GM23338 (cell line): ENCODE data around the gene AVPR2. TPM values are rescaled to one million over a fixed set of nuclear protein-coding genes. Genes with fewer than 3 reads are reported as not detected.

Source experiments
- ATAC-seq: fragments of 200-7000 bp; cut with Tn5 transposase; 3 replicates; pipeline ENCODE4 v1.9.1; 2020
- DNase-seq: peaks from one replicate; pipeline ENCODE4 v3.0.0-alpha.2; 2015; ENCODE audit warnings: low spot score
- H2AFZ ChIP-seq: fragments of 200-600 bp; sonication (generic); 2 replicates; pipeline ENCODE4 v1.8.0; 2016; ENCODE audit warnings: antibody characterized with exemption, mild to moderate bottlenecking, moderate library complexity
- H3F3A ChIP-seq: fragments of 200-600 bp; sonication (generic); replicated peaks from 2 replicates; pipeline ENCODE4 v1.8.0; 2017; ENCODE audit warnings: antibody characterized with exemption, mixed run types, low read depth
- H3K27ac ChIP-seq: fragments of 200-600 bp; sonication (generic); 2 replicates; pipeline ENCODE4 v1.6.1; 2016; ENCODE audit warnings: low read depth
- H3K27me3 ChIP-seq: fragments of 200-600 bp; sonication (generic); 2 replicates; pipeline ENCODE4 v1.8.0; 2016; ENCODE audit warnings: mild to moderate bottlenecking, mixed run types, moderate library complexity; ENCODE audit not compliant: insufficient read depth
- H3K36me3 ChIP-seq: fragments of 200-600 bp; sonication (generic); 2 replicates; pipeline ENCODE4 v1.8.0; 2016; ENCODE audit warnings: mild to moderate bottlenecking; ENCODE audit not compliant: insufficient read depth
- H3K4me1 ChIP-seq: fragments of 200-600 bp; sonication (generic); 2 replicates; pipeline ENCODE4 v1.8.0; 2016; ENCODE audit warnings: mild to moderate bottlenecking, moderate library complexity; ENCODE audit not compliant: insufficient read depth
- H3K4me2 ChIP-seq: fragments of 200-600 bp; sonication (generic); 2 replicates; pipeline ENCODE4 v1.7.1; 2017; ENCODE audit warnings: mixed run types
- H3K4me3 ChIP-seq: fragments of 200-600 bp; sonication (generic); 2 replicates; pipeline ENCODE4 v1.6.1; 2016; ENCODE audit warnings: mixed run types
- H3K79me2 ChIP-seq: fragments of 200-600 bp; sonication (generic); replicated peaks from 2 replicates; pipeline ENCODE4 v1.8.0; 2017; ENCODE audit warnings: mild to moderate bottlenecking; ENCODE audit not compliant: insufficient read depth
- H3K9me2 ChIP-seq: fragments of 200-600 bp; sonication (generic); 2 replicates; pipeline ENCODE4 v1.8.0; 2017; ENCODE audit not compliant: insufficient read depth
- H4K20me1 ChIP-seq: fragments of 200-600 bp; sonication (generic); replicated peaks from 2 replicates; pipeline ENCODE4 v1.8.0; 2017; ENCODE audit warnings: mild to moderate bottlenecking; ENCODE audit not compliant: insufficient read depth
- H3K27ac Mint-ChIP-seq: 2 replicates; pipeline ENCODE4 v1.8.0; 2020; ENCODE audit warnings: inconsistent platforms, mild to moderate bottlenecking, moderate library complexity, mixed read lengths
- H3K27me3 Mint-ChIP-seq: 3 replicates; pipeline ENCODE4 v1.8.0; 2022; ENCODE audit warnings: low read depth, mild to moderate bottlenecking, moderate library complexity, mixed read lengths, inconsistent platforms; ENCODE audit not compliant: insufficient read depth, poor library complexity
- H3K36me3 Mint-ChIP-seq: 3 replicates; pipeline ENCODE4 v1.8.0; 2021; ENCODE audit warnings: low read depth, mild to moderate bottlenecking, inconsistent platforms, moderate library complexity, mixed read lengths
- H3K4me1 Mint-ChIP-seq: 3 replicates; pipeline ENCODE4 v1.8.0; 2020; ENCODE audit warnings: mild to moderate bottlenecking, inconsistent platforms, mixed read lengths
- H3K4me3 Mint-ChIP-seq: 3 replicates; pipeline ENCODE4 v1.8.0; 2021; ENCODE audit warnings: moderate library complexity, mild to moderate bottlenecking, inconsistent platforms, mixed read lengths
- H3K9me3 Mint-ChIP-seq: 3 replicates; pipeline ENCODE4 v1.8.0; 2020; ENCODE audit warnings: moderate library complexity, mild to moderate bottlenecking, inconsistent platforms, mixed read lengths
- ETS1 ChIP-seq: IDR thresholded peaks from 2 replicates; pipeline ENCODE4 v1.6.1; 2016; ENCODE audit warnings: antibody characterized with exemption
- EZH2 ChIP-seq: fragments of 200-600 bp; sonication (generic); IDR thresholded peaks from one replicate; pipeline ENCODE4 v1.8.0; 2017; ENCODE audit warnings: antibody characterized with exemption, mild to moderate bottlenecking, low read depth; ENCODE audit not compliant: unreplicated experiment
- NANOG ChIP-seq: IDR thresholded peaks from 2 replicates; pipeline ENCODE4 v1.6.1; 2016; ENCODE audit warnings: antibody characterized with exemption, borderline replicate concordance
- POLR2AphosphoS5 ChIP-seq: IDR thresholded peaks from 2 replicates; pipeline ENCODE4 v1.6.1; 2016; ENCODE audit warnings: antibody characterized with exemption, low read depth
- ZNF114 ChIP-seq: fragments of 250-450 bp; sonication (Bioruptor Pico); IDR thresholded peaks from 2 replicates; pipeline ENCODE4 v1.5.0; 2020; ENCODE audit warnings: mild to moderate bottlenecking, moderate library complexity
- ZNF331 ChIP-seq: fragments of 250-450 bp; sonication (Bioruptor Pico); IDR thresholded peaks from 2 replicates; pipeline ENCODE4 v1.5.0; 2020; ENCODE audit warnings: low read depth, mild to moderate bottlenecking, moderate library complexity
- polyA plus RNA-seq: library from polyadenylated mRNA; unstranded; fragments of >200 nt; fragmentation: Nextera tagmentation; extraction: Ambion mirVana; gene quantifications from 2 replicates; pipeline ENCODE4 v1.2.1, GENCODE V29; 2016
- total RNA-seq: library from RNA; depleted of rRNA; stranded (reverse); fragments of >200 nt; shearing (Covaris generic); gene quantifications from 2 replicates; pipeline ENCODE4 v1.2.3, GENCODE V29; 2014

Gene AVPR2
- total and polyA plus RNA-seq, 2 experiments from 2014 or later = not detected

- Mint-ChIP-seq H3K4me1 (peaks cover 7% of the 10 kb centered on the region; the same call in 1 of the 3 replicates), H3K36me3 (peaks cover 78% of the 10 kb centered on the region), H3K27me3 (no peaks in the 10 kb centered on the region), H3K27ac (no peak overlapping the region), H3K9me3 (no peaks in the 10 kb centered on the region), H3K4me3 (no peak overlapping the region)
- Histone ChIP-seq H2AFZ (no peak overlapping the region), H3K9me2 (no peaks in the 10 kb centered on the region), H4K20me1 (no peaks in the 10 kb centered on the region), H3K4me2 (no peak overlapping the region), H3K4me3 (no peak overlapping the region), H3K27me3 (no peaks in the 10 kb centered on the region), H3K36me3 (no peaks in the 10 kb centered on the region; the same call in 1 of the 2 replicates), H3K79me2 (no peaks in the 10 kb centered on the region), H3K4me1 (no peaks in the 10 kb centered on the region), H3K27ac (no peak overlapping the region), H3F3A (no peaks in the 10 kb centered on the region)
- DNase-seq = no peak
- no peak for ATAC-seq
- TF ChIP-seq ETS1 (no peak), ZNF331 (CRISPR knock-in tag) (no peak), NANOG (no peak), ZNF114 (CRISPR knock-in tag) (no peak), EZH2 (no peak)
These were observed 49.6 kb downstream of the AVPR2 start for GRCh38 chrX:153953892-153954557.

GRCh38 chrX:153954558-153955227 lies 50.2 kb downstream of the AVPR2 start:
- Histone ChIP-seq H3K9me2 (no peaks in the 10 kb centered on the region), H3K36me3 (no peaks in the 10 kb centered on the region; the same call in 1 of the 2 replicates), H3K79me2 (no peaks in the 10 kb centered on the region), H3K4me3 (no peak overlapping the region), H3F3A (no peaks in the 10 kb centered on the region), H3K4me1 (no peaks in the 10 kb centered on the region), H3K27me3 (no peaks in the 10 kb centered on the region), H2AFZ (no peak overlapping the region), H4K20me1 (no peaks in the 10 kb centered on the region), H3K4me2 (no peak overlapping the region), H3K27ac (no peak overlapping the region)
- Mint-ChIP-seq H3K27ac (no peak overlapping the region), H3K27me3 (no peaks in the 10 kb centered on the region), H3K9me3 (no peaks in the 10 kb centered on the region), H3K4me1 (peaks cover 3% of the 10 kb centered on the region; the same call in 1 of the 3 replicates), H3K36me3 (peaks cover 78% of the 10 kb centered on the region), H3K4me3 (no peak overlapping the region)
- no peak for DNase-seq
- no peak for ATAC-seq
- TF ChIP-seq ZNF331 (CRISPR knock-in tag) = no peak
- no peak for TF ChIP-seq POLR2AphosphoS5
- TF ChIP-seq ETS1 = no peak
